Measurements from ENCODE around the gene AQP1. TPM values are rescaled to one million over a fixed set of nuclear protein-coding genes. Genes with fewer than 3 reads are reported as not detected.

AQP1 gene
- total RNA-seq, 1 donor from 2014 or later, result 121 TPM

DNA sequence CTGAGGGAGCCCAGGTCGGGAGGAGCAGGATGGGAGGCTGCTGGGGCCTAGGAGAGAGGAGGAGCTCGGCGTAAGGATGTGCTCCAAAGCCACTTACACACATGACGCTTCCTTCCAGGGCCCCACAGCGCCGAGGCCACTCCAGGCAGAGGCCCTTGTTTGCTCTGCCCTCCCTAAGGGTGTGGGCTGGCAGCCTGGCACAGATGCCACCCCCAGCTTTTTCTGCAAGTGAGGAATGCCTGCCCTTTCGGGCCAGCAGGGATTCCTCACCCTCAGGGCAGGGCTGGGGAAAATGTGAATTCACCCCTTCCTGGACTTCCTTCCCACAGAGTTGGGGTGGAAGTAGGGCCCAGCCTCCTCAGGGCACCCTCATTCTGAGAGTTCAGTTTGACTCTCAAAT is 5.6 kb upstream of the AQP1 start:
- DNase-seq (ENCODE audit: low spot score), result no peak

DNA sequence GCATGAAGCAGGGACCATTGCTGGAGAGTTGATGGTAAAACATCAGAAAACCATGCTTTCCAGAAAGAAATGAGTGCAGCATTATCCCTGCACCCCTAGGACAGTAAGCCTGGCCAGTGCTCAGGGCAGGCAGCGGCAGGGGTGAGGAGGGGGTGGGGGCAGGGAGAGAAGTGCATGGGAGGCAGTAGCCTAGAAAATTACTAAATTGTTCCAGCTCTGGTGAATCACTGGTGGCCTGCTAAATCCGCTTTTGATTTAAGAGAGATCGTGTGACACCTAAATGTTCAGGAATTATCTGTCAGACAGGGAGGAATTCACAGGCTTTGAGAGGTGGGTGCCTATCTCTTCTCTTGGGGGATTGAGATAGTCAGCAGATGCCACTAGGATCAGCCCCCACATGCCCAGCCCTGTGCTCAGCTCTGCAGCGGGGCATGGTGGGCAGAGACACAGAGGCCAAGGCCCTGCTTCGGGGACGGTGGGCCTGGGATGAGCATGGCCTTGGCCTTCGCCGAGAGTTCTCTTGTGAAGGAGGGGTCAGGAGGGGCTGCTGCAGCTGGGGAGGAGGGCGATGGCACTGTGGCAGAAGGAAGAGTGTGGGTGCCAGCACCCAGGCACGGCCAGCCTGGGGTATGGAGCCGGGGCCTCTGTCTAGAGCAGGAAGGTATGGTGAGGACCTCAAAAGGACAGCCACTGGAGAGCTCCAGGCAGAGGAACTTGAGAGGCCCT is 5.0 kb upstream of the AQP1 start:
- no peak for DNase-seq (ENCODE audit: low spot score)

DNA sequence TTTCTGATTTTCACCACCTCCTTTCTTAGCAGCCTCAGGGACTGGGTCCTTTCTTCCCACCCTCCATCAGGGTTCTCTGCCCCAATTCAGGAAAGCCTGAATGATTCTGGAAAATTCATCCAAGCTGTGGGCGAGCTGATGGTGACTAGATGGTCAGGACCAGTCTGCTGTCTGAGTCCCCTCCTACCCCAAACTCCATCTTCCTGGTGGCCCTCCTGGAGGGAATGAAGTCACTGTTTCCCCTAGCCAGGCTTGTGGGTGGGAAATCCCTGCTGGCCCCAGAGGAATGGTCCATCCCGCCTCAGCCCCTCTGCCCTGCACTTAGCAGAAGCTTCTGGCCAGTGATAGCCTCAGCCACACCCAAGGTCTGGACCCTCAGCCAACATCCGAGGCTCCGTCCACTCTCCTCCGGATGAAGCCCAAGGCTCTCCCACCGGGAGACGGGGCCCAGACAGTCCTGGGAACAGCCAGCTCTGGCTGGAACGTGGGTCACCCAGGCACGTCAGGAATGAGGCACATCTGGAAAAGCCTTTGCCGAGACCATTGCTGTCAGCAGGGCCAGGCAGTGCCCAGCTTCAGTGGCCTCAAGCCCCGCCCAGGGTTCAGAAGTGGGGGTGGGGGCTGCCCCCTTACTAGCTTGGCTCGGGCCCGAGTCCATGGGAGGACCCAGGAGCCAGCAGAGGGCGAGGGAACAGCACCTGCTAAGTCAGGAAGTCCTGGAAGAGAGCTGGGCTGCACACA is 4.0 kb upstream of the AQP1 start:
- DNase-seq (ENCODE audit: low spot score), result no peak

DNA sequence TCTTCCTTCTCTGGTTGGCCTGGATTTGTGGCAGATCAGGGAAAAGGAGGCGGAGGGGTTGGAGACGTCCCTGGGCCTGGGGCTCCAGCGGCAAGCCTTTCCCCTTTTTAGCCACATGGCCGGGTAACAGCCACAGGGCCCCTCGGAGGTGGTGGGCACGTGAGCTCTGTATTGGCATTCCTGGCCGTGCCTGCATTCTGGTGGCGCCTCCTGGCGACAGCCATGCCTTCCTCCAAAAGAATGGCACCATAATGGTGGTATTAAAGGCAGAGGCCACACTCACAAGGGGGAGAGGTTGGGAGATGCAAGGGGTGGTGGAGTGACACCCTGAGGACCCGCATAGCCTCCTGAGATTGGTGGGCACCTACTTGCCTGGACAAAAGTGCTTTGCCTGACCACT is 3.0 kb upstream of the AQP1 start:
- no peak for DNase-seq (ENCODE audit: low spot score)

DNA sequence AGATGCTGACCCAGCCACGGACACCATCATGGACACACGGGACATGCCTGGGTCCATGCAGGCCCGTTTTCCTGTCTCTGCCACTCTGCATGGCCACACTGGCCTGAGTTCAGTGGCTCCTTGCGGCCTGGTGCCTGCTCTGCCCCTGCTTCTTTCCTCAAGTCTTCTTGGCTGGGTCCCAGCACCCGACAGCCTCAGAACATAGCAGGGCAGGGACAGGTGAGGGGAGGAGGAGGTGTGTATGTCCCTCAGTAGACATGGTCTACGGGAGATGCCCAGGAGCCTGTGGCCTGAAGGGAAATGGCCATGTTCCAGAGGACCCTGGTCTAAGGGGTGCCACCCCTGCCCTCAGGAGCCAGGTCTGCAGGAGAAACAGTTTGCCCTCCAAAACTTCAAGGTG is 2.2 kb upstream of the AQP1 start:
- no peak for DNase-seq (ENCODE audit: low spot score)

DNA sequence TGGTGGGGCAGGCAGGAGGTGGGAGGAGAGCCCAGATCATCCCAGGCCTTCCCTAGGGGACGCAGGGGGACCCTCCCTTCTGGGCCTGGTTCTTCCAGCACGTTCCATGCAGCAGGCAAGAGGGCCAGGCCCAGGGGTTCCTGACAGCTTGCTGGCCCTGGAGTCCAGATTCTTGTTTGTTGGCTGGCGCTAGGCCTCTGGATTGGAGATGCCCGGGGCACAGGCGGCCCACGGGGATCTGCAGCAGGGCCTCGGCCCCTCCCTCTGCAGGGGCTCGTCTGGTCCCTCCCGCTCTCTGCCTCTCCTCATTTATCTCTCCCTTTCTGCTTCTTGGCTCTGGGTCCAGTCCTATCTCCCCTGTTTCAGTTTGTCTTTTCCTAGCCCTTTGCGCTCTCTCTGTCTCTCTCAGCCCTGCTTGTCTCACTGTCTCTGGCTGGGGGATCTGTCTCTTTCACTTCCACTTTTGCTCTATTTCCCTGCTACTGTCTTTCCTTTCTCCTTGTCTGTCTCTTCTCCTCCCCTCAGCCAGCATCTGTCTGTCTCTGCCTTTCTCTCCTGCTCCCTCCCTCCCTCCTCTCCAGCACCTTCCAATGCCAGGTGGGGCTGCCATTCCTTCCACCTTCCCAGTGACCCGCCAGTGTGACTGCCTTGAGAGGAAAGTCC is 1.1 kb upstream of the AQP1 start:
- peak; percentile 63 for DNase-seq (ENCODE audit: low spot score)

DNA sequence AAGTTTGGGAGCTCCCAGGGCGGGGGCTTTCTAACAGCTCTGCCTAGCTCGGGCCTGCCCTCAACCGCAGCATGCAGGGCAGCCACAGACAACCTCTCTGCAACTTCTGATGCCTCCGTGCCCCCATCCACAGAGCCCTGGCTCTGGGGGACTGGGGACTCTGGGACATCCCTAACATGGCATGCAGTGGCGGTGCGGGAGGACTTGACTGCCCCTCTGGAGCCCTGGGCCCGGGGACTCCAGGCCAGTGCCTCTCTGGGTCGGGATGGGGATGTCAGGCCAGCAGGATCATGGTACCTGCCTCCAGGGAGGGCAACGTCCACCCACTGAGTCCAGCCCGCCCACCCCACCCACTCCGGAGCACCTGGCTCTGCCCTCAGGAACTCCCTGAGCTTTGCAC is 520 bp upstream of the AQP1 start:
- no peak for DNase-seq (ENCODE audit: low spot score)

DNA sequence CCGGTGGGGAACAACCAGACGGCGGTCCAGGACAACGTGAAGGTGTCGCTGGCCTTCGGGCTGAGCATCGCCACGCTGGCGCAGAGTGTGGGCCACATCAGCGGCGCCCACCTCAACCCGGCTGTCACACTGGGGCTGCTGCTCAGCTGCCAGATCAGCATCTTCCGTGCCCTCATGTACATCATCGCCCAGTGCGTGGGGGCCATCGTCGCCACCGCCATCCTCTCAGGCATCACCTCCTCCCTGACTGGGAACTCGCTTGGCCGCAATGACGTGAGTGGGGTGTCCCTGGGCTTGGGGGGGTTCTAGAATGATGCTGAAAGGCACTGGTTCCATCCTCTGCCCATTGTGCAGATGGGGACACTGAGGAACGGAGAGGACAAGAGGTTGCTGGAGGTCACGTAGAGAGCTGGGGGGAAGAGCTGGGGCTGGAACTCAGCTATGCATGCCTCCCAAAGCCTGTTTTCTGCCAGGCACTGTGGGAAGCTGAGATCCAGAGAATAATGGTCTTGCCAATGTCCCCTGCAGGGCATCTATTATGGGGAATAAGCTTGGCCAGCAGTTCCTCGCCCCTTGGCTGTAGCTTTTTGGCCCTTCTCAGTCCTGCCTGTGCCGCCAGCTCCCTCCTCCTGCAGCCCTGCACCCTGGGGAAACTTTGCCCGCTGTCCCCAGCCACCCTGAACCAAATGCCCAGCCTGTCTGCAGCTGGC is 523 bp downstream of the AQP1 start:
- no peak for DNase-seq (ENCODE audit: low spot score)

DNA sequence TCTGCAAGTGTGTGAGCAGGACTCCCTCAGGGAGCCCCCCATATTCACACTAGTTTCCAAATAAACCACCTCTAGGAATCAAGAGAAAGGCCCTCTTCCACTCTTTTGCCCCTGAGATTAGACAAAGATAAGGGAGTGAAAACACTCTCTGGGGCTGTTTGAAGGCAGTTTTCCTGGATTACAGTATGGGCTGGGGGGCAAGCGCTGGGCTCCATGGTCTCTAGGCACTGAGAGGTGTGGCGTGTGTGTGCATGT is 1.0 kb downstream of the AQP1 start:
- no peak for DNase-seq (ENCODE audit: low spot score)

DNA sequence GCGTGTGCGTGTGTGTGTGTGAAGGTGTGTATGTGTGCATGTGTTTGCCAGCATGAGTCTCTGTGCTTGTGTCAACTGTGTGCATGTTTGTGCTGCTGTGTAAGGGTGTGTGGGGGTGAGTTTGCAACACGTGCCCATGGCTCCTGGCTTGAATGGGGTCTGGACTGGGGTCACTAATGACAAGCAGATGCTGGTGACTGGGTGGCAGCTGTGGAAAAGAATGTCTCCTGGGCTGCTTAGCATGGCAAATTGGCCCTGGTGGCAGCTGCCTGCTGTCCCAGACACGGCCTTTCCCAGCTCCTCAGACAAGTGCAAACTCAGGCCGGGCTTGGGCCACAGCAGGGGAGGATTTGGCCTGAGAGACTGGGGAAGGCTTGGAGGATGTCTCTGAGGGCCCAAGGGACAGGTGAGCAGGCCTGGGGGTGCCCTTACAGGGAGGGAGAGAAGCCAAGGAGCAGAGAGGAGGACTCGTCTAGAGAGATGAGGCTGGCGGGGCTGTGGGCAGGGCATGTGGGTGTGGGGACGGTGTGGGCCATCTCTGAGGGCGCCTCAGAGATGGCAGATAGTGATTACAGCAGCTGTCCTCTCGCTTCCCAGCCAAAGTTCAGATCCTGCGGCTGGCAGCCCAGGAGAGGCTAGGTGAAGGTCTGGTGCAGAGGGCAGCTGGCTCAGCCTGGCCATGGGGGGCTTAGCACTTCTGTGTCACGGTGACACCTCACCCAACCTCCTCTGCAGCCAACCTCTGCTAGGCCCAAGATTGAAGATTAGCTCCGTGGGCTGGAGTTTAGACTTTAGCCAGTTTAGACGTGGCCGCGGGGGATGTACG is 1.5 kb downstream of the AQP1 start:
- no peak for DNase-seq (ENCODE audit: low spot score)

DNA sequence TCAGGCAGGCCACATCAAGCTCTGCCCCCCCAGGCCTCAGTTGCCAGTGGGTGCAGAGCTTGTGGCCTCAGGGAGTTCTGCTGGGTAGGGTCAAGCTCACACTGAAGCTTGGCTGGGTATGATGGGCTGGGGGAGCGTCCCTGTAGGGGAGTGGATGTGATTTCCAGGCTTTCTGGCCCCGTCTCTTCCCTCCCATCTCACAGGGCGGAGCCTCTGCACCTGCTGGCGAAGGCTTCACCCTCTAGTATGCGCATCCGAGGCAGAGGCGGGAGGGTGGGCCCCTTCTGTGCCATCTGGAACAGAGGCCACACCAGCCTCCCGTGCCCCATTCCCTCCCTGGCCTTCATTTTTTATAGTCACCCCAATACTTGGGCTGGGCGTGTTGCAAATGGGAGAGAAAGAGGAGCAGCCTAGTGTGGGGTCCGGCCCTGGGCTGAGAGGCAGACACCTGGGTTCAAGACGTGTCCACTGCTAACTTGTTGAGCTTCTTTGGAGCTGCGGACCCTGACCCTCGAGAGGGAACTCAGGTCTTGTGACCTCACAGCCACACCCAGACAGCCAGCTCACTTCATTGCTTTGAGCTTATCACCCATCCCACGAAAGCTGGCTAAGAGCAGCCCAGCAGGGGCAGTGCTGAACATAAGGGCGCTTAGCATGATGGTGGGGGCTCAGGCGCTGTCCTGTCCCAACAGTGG is 2.3 kb downstream of the AQP1 start:
- DNase-seq (ENCODE audit: low spot score), result no peak

DNA sequence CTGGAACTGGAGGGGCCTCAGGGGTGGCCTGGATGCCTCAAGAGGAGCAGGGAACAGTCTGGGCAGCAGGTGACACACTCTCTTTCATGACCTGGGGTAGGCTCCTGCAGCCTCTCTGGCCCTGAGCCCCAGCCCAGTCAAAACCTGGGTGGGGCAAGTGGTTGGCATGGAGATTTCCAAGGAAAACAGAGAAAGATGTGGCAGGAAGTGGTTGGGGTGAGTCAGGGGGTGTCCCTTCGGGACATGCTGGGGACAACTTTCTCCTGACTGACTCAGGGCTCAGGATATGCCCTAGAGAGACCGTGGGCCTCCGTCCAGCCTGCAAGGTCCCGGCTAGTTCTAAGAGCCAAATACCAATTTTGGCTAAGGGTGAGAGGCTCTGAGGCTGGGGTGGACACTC is 2.9 kb downstream of the AQP1 start:
- no peak for DNase-seq (ENCODE audit: low spot score)

DNA sequence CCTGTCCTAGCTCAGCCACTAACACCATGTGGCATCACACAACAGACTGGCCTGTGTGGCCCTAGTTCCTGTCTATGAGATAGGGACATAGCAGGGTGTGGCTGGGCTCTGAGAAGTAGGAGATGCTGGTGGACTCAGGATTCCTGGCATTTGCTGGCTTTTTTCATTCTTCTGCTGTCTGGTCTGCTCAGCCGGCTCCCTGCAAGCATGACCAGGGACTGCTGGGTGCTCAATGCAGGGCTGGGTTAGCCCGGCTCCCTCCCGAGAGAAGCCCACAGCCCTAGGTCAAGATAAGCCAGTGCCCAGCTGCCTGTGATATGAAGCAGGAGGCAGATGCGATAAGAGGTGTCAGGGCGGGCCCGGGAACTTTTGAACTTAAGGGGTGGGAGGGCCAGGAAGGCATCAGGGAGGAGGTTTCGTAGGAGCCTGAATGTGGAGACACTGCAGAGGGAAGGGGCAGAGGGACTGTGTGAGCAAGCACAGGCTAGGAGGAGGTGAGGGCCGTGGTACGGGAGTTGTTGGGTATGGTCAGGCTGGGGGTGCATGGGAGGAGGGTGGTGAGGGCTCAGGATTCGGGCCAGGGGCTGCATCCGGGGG is 3.5 kb downstream of the AQP1 start:
- DNase-seq (ENCODE audit: low spot score), result peak; percentile 80

DNA sequence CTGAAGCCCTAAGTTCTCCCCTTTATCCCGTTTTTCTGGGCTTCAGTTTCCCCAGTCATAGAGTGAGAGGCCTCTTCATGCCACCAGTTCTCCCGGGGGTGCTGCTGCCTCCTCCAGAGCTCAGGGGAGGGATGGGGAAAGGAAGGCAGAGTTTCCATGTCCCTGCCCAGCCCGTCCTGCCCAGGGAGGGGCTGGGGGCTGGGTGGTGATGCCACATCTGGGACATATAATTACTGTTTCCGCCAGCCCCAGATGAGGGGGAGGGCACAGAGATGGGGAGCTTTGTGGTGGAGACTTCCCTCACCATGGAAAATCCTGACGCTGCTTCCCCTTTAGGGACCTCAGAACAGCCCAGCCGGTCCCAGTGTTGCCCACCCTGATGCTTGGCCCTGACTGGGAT is 4.1 kb downstream of the AQP1 start:
- DNase-seq (ENCODE audit: low spot score), result no peak

DNA sequence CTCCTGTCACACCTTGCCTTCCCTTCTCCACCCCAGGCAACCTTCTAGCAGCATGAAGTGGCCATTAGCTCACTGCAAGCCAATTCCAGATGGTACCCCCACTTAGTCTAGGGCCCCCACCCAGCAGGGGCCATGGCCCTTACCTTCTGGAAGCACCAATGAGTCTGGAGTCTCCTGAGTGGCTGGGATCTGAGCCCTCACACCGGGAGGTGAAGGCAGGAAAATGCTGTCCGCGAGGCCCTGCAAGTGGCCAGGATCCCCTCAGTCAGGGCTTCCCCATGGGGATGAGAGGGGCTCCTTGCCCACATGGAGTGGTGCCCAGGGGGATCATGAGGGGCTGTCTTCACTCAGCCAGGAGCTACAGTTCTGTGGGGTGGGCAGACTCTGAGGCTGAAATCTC is 4.6 kb downstream of the AQP1 start:
- DNase-seq (ENCODE audit: low spot score), result no peak

DNA sequence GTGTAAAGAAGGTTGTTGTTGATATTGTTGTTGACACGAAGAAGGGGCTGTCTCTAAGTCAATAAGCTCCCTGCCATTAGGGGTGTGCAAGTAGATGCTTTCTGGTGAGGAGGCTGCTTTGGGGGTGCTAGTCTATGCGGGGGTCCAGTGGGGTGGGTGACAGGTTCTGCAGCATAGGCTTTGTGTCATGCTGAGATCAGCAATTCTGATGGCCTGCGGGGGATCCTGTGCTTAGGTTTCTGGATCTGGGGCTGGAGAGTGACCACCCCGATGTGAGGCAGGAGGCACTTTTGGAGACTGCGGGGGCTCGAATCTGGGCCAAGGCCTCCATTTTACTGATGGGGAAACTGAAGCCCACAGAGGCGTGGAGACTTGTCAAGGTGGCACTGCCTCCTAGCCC is 5.1 kb downstream of the AQP1 start:
- no peak for DNase-seq (ENCODE audit: low spot score)

DNA sequence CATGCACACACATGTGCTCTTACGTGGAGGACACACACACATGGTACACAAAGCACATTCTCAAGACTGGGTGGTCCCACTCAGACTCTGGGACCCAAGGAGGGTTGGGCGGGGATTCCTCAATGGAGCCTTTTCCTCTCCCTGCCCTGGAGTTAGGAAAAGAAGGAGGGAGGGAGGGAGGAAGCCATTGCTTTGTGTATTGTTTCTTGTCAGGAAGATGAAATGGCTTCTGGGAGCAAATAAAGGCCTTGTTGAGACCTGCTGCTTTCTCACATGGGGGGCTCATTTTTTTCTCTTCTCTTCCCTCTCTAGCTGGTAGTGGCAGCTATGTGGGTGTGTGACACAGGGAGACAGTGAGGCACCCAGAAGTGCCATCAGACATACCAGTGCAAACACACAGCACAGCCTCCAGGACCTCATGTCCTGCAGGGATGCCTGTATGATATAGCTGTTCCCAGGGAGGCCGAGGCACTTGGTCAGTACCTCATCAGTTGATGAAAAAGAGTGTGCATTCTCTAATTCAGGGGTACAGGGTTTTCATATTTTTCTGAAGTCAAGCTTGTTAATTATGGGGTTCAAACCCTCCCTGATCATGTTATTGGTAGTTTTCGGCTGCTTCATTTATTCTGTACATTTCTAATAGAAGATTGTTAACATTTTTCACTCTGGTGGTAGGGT is 5.7 kb downstream of the AQP1 start:
- no peak for DNase-seq (ENCODE audit: low spot score)

DNA sequence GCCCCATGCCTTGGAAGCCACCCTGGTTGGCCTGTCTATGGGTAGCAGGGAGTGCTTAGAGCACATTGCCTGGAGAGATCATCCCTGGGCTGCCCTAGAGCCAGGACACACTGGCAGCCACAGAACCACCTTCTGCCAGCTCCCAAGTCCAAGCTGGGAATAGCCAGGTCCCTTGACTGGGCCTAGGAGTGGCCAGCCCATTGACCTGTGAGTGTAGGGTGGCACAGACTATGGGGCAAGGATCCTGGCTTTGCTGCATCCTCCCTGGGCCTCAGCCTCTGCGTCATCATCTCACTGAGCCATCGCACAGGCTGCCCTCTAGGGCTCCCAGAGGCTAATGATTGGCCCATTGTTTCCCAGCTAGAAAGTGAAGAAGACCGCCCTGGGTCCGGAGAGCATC is 7.0 kb downstream of the AQP1 start:
- DNase-seq (ENCODE audit: low spot score), result no peak

DNA sequence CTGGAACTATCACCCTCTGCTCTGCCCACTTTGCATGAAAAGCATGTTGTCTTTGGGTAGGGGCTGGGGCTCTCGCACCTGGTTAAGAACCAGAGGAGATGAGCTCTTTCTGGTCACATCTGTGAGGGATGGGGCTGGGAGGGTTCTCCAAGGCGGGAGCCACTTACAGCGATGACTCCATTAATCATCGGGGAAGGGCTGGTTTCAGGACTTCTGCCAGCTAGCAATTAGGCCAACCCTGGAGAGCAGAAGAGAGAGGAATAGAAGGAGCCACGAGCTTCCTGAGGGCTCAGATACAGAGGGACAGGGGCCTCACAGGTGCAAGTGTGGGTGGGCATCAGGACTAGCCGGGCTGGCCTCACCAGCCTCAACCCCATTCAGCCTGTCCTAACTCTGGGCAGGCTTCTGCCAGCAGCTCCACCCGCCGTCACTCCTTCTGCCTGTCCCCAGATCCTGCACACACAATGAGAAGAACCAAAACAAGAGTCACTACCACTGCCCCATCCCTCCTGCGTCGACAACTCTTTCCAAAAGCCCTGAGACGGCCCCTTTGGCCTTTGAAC is 8.4 kb downstream of the AQP1 start:
- DNase-seq (ENCODE audit: low spot score), result no peak

All from umbilical cord (tissue), 2 donors.